HL-60 (cell line): Measurements from ENCODE around the gene PMVK.
A peak's percentile ranks its signal among the peaks of the same experiment; 100 is the strongest.

Source experiments
- DNase-seq, 2 experiments: peaks; one replicate each; pipeline ENCODE4 v3.0.0-alpha.2; 2010 to 2020; ENCODE audit warnings: low read depth in 1 of 2, low spot score in 1 of 2
- H3K27ac ChIP-seq: fragments of 250-450 bp; sonication (Bioruptor Pico); replicated peaks from 2 replicates; pipeline ENCODE4 v1.5.1; 2020; ENCODE audit warnings: mild to moderate bottlenecking, moderate library complexity
- H3K27me3 ChIP-seq: fragments of 250-450 bp; sonication (Bioruptor Pico); 2 replicates; pipeline ENCODE4 v1.5.1; 2021; ENCODE audit warnings: mild to moderate bottlenecking, moderate library complexity; ENCODE audit not compliant: insufficient read depth, poor library complexity, severe bottlenecking
- H3K4me3 ChIP-seq: replicated peaks from 2 replicates; pipeline ENCODE4 v1.5.1; 2011; ENCODE audit warnings: mild to moderate bottlenecking, control low read depth, low read length; ENCODE audit not compliant: insufficient read depth
- GABPA ChIP-seq: IDR thresholded peaks from 2 replicates; pipeline ENCODE4 v1.6.1; 2012; ENCODE audit warnings: low read depth
- POLR2AphosphoS5 ChIP-seq: IDR thresholded peaks from 2 replicates; pipeline ENCODE4 v1.6.1; 2012; ENCODE audit warnings: low read depth
- SPI1 ChIP-seq: IDR thresholded peaks from 2 replicates; pipeline ENCODE4 v1.6.1; 2012; ENCODE audit warnings: low read depth, mild to moderate bottlenecking, borderline replicate concordance
- TF ChIP-seq, protein P1 (sequence below): IDR thresholded peaks from 2 replicates; pipeline ENCODE4 v1.6.1; 2012; ENCODE audit warnings: low read depth; ENCODE audit not compliant: insufficient replicate concordance
- TF ChIP-seq, protein P2 (sequence below): IDR thresholded peaks from one replicate; pipeline ENCODE4 v1.5.1; 2011; ENCODE audit warnings: low read length, control low read depth, inconsistent platforms; ENCODE audit not compliant: insufficient read depth

PMVK gene

DNA sequence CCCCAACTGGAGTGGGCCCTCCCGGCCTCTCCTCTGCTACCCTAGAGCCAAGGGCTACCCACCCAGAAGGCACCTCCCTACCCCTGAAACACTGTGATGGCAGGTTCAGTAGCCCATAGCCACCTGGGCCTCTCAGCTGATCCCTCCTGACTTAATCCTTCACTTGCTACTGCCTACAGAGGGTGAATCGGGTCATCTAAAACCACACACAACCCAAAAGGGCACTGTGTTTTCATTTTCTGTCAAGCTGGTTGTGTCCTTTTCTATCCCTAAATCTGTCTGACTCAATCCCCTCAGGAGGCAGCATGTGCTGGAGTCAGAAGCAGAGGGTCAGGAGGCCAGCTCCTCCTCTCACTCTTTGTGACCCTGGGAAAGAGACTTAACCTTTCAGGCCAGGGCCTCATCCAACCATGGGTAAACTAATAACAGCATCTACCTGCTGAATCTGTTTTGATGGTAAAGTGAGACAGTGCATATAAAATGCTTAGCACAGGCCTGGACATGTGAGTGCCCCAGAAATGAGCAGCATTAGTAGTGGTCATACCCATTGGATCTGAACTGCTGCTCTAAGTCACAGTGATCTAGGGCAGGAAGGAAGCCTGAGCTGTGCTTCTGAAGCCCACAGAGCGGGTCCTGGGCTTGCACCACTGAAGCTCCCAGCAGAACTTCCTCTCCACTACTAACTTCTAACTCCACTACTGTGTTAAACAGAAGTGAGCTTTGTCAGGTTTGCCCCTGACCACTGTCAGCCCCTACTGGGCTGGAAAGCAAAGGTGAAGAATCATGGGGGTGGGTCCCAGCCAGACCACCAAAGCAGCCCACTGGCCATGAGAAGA, 11.0 kb downstream of the PMVK start:
- TF ChIP-seq SPI1 (peak; percentile 75; the same call in 1 of the 2 replicates), POLR2AphosphoS5 (no peak)
- Histone ChIP-seq H3K27me3 (no peaks in the 10 kb centered on the region), H3K27ac (peak overlapping the region; percentile 26), H3K4me3 (no peak overlapping the region)
- DNase-seq, result peak in 1 of 2 experiments; percentile 71

DNA sequence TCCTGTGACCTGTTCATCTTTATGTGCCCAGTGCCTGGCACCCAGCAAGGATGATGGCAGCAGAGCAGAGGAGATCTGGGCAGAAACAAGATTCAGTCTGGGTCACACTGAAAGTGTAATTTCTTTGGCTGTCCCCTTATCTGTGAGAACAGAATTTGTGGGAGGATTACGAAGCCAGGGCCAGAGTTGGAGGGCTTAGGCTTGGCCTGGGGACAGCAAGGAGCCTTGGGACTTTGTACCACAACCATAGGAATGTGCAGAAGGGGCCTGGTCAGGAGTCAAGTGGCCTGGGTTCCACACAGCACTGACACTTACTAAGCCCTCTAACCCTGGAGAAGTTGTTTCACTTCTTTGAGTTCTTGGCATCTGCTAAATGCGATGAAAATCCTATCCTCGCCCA, 12.8 kb downstream of the PMVK start:
- no peak for DNase-seq
- H3K27ac ChIP-seq, result no peak overlapping the region
- no peaks in the 10 kb centered on the region for H3K27me3 ChIP-seq
- TF ChIP-seq, protein P1, sequence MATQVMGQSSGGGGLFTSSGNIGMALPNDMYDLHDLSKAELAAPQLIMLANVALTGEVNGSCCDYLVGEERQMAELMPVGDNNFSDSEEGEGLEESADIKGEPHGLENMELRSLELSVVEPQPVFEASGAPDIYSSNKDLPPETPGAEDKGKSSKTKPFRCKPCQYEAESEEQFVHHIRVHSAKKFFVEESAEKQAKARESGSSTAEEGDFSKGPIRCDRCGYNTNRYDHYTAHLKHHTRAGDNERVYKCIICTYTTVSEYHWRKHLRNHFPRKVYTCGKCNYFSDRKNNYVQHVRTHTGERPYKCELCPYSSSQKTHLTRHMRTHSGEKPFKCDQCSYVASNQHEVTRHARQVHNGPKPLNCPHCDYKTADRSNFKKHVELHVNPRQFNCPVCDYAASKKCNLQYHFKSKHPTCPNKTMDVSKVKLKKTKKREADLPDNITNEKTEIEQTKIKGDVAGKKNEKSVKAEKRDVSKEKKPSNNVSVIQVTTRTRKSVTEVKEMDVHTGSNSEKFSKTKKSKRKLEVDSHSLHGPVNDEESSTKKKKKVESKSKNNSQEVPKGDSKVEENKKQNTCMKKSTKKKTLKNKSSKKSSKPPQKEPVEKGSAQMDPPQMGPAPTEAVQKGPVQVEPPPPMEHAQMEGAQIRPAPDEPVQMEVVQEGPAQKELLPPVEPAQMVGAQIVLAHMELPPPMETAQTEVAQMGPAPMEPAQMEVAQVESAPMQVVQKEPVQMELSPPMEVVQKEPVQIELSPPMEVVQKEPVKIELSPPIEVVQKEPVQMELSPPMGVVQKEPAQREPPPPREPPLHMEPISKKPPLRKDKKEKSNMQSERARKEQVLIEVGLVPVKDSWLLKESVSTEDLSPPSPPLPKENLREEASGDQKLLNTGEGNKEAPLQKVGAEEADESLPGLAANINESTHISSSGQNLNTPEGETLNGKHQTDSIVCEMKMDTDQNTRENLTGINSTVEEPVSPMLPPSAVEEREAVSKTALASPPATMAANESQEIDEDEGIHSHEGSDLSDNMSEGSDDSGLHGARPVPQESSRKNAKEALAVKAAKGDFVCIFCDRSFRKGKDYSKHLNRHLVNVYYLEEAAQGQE, result no peak
- TF ChIP-seq POLR2AphosphoS5 (no peak), SPI1 (no peak), GABPA (no peak)
- TF ChIP-seq, protein P2, sequence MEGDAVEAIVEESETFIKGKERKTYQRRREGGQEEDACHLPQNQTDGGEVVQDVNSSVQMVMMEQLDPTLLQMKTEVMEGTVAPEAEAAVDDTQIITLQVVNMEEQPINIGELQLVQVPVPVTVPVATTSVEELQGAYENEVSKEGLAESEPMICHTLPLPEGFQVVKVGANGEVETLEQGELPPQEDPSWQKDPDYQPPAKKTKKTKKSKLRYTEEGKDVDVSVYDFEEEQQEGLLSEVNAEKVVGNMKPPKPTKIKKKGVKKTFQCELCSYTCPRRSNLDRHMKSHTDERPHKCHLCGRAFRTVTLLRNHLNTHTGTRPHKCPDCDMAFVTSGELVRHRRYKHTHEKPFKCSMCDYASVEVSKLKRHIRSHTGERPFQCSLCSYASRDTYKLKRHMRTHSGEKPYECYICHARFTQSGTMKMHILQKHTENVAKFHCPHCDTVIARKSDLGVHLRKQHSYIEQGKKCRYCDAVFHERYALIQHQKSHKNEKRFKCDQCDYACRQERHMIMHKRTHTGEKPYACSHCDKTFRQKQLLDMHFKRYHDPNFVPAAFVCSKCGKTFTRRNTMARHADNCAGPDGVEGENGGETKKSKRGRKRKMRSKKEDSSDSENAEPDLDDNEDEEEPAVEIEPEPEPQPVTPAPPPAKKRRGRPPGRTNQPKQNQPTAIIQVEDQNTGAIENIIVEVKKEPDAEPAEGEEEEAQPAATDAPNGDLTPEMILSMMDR, result no peak
- no peak overlapping the region for H3K4me3 ChIP-seq

DNA sequence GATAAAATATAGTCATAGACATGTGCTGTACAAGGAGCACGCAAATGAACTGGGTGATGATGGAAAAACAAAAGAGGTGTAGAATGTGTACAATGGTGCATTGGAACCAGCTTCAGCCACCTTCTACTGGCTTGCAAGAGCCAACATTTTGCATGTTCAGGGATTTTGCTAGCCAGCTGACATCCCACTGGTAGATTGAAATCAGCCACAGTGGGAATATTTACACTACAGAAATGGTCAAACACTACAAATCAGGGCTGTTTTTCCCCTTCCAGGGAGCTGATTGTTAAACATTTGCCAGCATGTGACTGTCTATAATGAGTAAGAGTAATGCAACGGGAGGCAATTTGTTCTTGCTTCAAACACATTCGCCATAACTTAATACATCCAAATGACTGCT, 23.2 kb downstream of the PMVK start:
- H3K27ac ChIP-seq, result no peak overlapping the region

More for the DNA sequence above, 23.2 kb downstream of the PMVK start:
- DNase-seq, result no peak
- Histone ChIP-seq H3K27me3 (no peaks in the 10 kb centered on the region), H3K4me3 (no peak overlapping the region)
- TF ChIP-seq, protein P2, result no peak
- TF ChIP-seq GABPA (no peak), SPI1 (no peak), POLR2AphosphoS5 (no peak)
- TF ChIP-seq, protein P1, result no peak
